Nephron (organoid): Measurements from ENCODE around the gene UQCRHL.
A peak's percentile ranks its signal among the peaks of the same experiment; 100 is the strongest.

Experiments used
- H3K27ac Mint-ChIP-seq, 3 experiments: 2 replicates each; pipeline ENCODE4 v1.8.0; 2020; ENCODE audit warnings: mixed read lengths in 3 of 3, mild to moderate bottlenecking in 2 of 3, moderate library complexity in 1 of 3
- H3K27me3 Mint-ChIP-seq: 2 replicates; pipeline ENCODE4 v1.8.0; 2021; ENCODE audit warnings: low read depth, mild to moderate bottlenecking, moderate library complexity, mixed read lengths
- H3K36me3 Mint-ChIP-seq: 2 replicates; pipeline ENCODE4 v1.8.0; 2020; ENCODE audit warnings: low read depth, mixed read lengths
- H3K4me1 Mint-ChIP-seq: 2 replicates; pipeline ENCODE4 v1.8.0; 2020; ENCODE audit warnings: mixed read lengths
- H3K4me3 Mint-ChIP-seq, 3 experiments: 2 replicates each; pipeline ENCODE4 v1.8.0; 2020; ENCODE audit warnings: mild to moderate bottlenecking in 3 of 3, mixed read lengths in 3 of 3, moderate library complexity in 2 of 3
- H3K9me3 Mint-ChIP-seq: 2 replicates; pipeline ENCODE4 v1.8.0; 2020; ENCODE audit warnings: mixed read lengths
- CTCF ChIP-seq, 3 experiments: fragments of 200-600 bp; sonication (generic); IDR thresholded peaks; one replicate each; pipeline ENCODE4 v1.5.0; 2021; ENCODE audit warnings: antibody characterized with exemption in 3 of 3; ENCODE audit not compliant: unreplicated experiment in 3 of 3

UQCRHL gene

GRCh38 chr1:15799928-15800835 lies 7.3 kb downstream of the UQCRHL start:
- Mint-ChIP-seq H3K27ac (peak overlapping the region; percentile 70 to 84 (median 72)), H3K27me3 (peaks cover 19% of the 10 kb centered on the region), H3K9me3 (no peaks in the 10 kb centered on the region), H3K4me3 (no peak overlapping the region), H3K4me1 (peaks cover 29% of the 10 kb centered on the region), H3K36me3 (no peaks in the 10 kb centered on the region)
- no peak for TF ChIP-seq CTCF (IDR thresholded peaks at IDR 0.05; ENCODE audit: unreplicated experiment in 3 of 3)

- no peak for TF ChIP-seq CTCF (IDR thresholded peaks at IDR 0.05; ENCODE audit: unreplicated experiment in 3 of 3)
- H3K4me3 Mint-ChIP-seq: no peak overlapping the region
- no peaks in the 10 kb centered on the region for H3K36me3 Mint-ChIP-seq
- H3K4me1 Mint-ChIP-seq: peaks cover 32% of the 10 kb centered on the region
- peaks cover 19% of the 10 kb centered on the region for H3K27me3 Mint-ChIP-seq
- H3K9me3 Mint-ChIP-seq: no peaks in the 10 kb centered on the region
- peak overlapping the region; percentile 40 to 84 (median 66) for H3K27ac Mint-ChIP-seq
Observed at GRCh38 chr1:15799004-15799867, 8.2 kb downstream of the UQCRHL start.

- peak overlapping the region in 1 of 3 experiments; percentile 41 for H3K27ac Mint-ChIP-seq
- H3K36me3 Mint-ChIP-seq: no peaks in the 10 kb centered on the region
- no peak overlapping the region for H3K4me3 Mint-ChIP-seq
- no peaks in the 10 kb centered on the region for H3K9me3 Mint-ChIP-seq
- TF ChIP-seq CTCF (IDR thresholded peaks at IDR 0.05; ENCODE audit: unreplicated experiment in 3 of 3): no peak
- peaks cover 37% of the 10 kb centered on the region for H3K4me1 Mint-ChIP-seq
- H3K27me3 Mint-ChIP-seq: peaks cover 15% of the 10 kb centered on the region
Observed at GRCh38 chr1:15797614-15798390, 9.6 kb downstream of the UQCRHL start.

GRCh38 chr1:15796086-15796462 lies 11.4 kb downstream of the UQCRHL start:
- Mint-ChIP-seq H3K27me3 (peaks cover 20% of the 10 kb centered on the region), H3K9me3 (no peaks in the 10 kb centered on the region), H3K27ac (peak overlapping the region in 1 of 3 experiments; percentile 6), H3K36me3 (no peaks in the 10 kb centered on the region), H3K4me3 (no peak overlapping the region), H3K4me1 (peaks cover 42% of the 10 kb centered on the region)
- TF ChIP-seq CTCF (IDR thresholded peaks at IDR 0.05; ENCODE audit: unreplicated experiment in 3 of 3): no peak

- peaks cover 16% of the 10 kb centered on the region for H3K4me1 Mint-ChIP-seq
- TF ChIP-seq CTCF (IDR thresholded peaks at IDR 0.05; ENCODE audit: unreplicated experiment in 3 of 3): no peak
- peak overlapping the region in 2 of 3 experiments; percentile 11 to 25 for H3K27ac Mint-ChIP-seq
- H3K36me3 Mint-ChIP-seq: peaks cover 15% of the 10 kb centered on the region
- no peak overlapping the region for H3K4me3 Mint-ChIP-seq
- peaks cover 4% of the 10 kb centered on the region for H3K27me3 Mint-ChIP-seq
- no peaks in the 10 kb centered on the region for H3K9me3 Mint-ChIP-seq
Observed at GRCh38 chr1:15788624-15789301, 18.7 kb downstream of the UQCRHL start.
